Fibroblast of skin of left quadriceps (primary cell): ENCODE measurements around the gene ESR1.

Source experiments
- DNase-seq, 2 experiments: peaks; one replicate each; pipeline ENCODE4 v3.0.0-alpha.2; 2013; ENCODE audit warnings: low read depth in 2 of 2

The ESR1 gene

DNA sequence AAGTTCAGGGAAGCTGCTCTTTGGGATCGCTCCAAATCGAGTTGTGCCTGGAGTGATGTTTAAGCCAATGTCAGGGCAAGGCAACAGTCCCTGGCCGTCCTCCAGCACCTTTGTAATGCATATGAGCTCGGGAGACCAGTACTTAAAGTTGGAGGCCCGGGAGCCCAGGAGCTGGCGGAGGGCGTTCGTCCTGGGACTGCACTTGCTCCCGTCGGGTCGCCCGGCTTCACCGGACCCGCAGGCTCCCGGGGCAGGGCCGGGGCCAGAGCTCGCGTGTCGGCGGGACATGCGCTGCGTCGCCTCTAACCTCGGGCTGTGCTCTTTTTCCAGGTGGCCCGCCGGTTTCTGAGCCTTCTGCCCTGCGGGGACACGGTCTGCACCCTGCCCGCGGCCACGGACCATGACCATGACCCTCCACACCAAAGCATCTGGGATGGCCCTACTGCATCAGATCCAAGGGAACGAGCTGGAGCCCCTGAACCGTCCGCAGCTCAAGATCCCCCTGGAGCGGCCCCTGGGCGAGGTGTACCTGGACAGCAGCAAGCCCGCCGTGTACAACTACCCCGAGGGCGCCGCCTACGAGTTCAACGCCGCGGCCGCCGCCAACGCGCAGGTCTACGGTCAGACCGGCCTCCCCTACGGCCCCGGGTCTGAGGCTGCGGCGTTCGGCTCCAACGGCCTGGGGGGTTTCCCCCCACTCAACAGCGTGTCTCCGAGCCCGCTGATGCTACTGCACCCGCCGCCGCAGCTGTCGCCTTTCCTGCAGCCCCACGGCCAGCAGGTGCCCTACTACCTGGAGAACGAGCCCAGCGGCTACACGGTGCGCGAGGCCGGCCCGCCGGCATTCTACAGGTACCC, at the start of gene ESR1:
TSS of gene ESR1 (plus strand) at position 170 of the 858 bp plus-strand sequence. CDS start at position 401, 231 bp downstream.
- DNase-seq, result no peak

GRCh38 chr6:151760486-151760885, 47.0 kb upstream of the ESR1 start:
- no peak for DNase-seq

GRCh38 chr6:151761851-151762250, 45.6 kb upstream of the ESR1 start:
- no peak for DNase-seq

GRCh38 chr6:151762817-151763216, 44.7 kb upstream of the ESR1 start:
- DNase-seq, result no peak

GRCh38 chr6:151763303-151763702, 44.2 kb upstream of the ESR1 start:
- DNase-seq, result no peak

DNA sequence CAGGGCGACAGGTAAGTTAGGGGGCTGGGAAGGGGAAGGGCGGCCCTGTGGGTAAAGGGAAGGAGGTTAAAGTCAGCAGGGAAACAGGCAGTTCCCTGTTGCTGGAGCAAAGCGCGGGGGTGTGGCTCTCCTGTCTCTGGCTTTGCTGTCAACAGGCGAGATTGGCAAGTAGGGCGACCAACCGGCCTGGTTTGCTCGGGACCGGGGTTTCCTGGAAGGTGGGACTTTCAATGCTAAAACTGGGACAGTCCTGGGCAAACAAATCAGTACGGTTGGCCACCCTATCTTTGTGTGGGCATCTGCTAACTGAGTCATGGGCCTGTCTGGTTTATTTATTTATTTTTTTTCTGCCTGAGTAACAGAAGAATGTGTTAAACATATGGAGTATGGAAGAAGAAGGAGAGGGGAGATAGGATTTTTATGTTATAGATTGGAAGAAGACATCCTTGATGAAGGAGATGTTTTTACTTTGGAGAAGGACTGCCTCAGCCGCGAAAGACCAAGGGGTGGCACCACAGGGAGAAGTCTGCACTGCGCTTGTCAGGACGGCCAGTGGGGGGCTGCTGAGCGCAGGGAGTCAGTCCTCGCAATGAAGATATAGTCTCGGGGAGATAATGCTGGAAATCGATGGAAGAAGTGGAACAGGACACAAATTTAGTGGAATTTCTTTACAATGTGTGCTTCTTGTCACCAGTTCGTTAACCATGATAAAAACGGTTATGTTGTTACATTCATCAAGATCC, 43.4 kb upstream of the ESR1 start:
- peak; percentile 26 to 33 for DNase-seq

DNA sequence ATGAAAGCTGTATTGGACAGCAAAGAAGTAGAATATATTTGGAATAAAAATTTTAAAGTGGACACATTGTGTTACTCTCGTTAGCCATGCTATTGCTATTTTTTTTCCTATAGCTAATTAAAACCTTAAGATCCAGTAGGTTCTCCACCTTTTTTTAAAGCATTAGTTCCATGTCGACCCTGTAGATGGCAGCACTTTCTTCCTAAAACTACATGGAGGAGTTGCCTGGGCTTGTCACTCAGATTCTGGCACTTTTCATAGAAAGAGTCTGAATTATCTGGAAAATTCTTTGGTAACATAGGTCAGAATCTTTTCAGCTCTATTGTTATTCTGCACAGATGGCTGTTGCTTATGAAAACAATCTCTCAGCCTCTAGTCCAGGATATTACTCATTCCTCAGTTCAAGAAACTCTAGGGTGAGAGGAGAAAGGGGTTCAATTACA, 42.0 kb upstream of the ESR1 start:
- DNase-seq, result peak; percentile 63

GRCh38 chr6:151772446-151772845, 35.0 kb upstream of the ESR1 start:
- DNase-seq, result no peak

DNA sequence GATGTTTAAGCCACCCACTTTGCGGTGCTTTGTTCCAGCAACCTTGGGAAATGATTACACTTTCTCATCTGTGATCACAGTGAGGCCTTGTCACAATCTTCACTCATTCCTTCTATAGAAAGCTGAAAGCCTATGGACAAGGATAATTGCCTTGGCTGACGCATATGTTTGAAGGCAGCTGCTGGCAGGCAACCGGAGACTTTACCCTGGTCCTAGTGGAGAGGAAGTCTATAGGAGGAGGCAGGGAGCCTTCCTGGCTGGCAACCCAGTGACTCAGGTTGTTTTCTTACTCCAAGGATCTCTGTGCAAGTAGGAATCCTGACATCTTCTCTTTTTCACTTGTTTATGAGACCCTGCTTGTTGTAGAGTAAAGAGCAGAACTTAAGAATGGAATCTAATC, 34.1 kb upstream of the ESR1 start:
- no peak for DNase-seq

GRCh38 chr6:151782560-151782959, 24.9 kb upstream of the ESR1 start:
- no peak for DNase-seq

GRCh38 chr6:151783692-151784091, 23.8 kb upstream of the ESR1 start:
- DNase-seq, result no peak

DNA sequence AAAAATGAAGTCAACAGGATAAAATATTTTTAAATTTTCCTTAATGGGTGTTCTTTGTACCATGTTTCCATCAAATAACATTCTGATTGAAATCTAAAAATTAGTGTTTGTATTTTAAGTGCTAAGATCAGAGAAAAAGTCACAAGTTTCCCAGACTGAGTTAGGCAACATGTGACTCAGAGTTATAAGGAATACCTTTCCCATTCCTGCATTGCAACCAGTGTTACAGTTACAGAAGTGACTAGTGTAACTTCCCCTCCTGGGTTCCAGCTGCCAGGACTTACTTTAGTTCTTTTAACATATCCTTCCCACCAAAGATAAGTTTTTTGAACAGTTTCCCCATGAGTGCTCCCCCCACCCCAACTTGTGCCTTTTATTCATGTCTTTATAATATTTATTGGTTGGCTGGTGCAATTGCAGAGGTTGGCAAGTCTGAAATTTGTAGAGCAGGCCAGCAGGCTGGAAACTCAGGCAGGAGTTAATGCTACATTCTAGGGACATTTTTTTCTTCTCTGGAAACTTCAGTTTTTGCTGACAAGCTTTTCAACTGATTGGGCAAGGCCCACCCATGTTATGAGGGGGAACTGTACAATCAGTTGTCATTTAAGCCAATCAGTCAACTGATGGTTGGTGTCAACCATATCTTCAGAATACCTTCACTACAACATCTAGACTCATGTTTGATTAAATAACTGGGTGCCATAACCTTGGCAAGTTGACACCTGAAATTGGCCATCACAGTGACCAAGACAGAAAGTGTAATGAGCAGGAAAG, 22.9 kb upstream of the ESR1 start:
- no peak for DNase-seq

- no peak for DNase-seq
These were observed 10.5 kb upstream of the ESR1 start for GRCh38 chr6:151796842-151797530.

DNA sequence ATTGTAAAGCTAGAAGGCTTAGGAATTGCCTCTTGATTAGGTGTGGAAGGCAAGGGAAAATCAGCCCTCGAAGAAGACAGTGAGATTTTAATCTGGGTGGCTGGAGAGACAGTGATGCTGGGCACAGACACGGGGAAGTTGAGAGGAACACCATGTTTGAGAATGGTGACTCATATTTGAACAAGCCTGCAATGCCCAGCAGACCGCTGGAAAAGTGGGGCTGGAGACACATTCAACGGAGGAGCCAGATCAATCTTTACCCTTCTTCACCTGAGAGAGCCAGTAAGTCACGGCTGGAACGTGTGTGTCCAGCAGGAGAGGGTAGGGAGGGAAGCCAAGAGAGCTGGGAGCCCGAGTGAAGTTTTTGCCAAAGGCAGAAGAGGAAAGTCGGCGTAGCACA, 3.7 kb upstream of the ESR1 start:
- DNase-seq, result no peak

GRCh38 chr6:151804585-151805285, 2.7 kb upstream of the ESR1 start:
- DNase-seq, result no peak

DNA sequence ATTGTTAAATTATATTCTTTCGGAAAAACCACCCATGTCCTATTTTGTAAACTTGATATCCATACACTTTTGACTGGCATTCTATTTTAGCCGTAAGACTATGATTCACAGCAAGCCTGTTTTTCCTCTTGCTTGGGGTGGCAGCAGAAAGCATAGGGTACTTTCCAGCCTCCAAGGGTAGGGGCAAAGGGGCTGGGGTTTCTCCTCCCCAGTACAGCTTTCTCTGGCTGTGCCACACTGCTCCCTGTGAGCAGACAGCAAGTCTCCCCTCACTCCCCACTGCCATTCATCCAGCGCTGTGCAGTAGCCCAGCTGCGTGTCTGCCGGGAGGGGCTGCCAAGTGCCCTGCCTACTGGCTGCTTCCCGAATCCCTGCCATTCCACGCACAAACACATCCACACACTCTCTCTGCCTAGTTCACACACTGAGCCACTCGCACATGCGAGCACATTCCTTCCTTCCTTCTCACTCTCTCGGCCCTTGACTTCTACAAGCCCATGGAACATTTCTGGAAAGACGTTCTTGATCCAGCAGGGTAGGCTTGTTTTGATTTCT, 2.1 kb upstream of the ESR1 start:
- no peak for DNase-seq

- no peak for DNase-seq
These were observed 547 bp upstream of the ESR1 start for GRCh38 chr6:151806757-151807512.

GRCh38 chr6:151808371-151809241, 1.1 kb downstream of the ESR1 start:
- no peak for DNase-seq

- no peak for DNase-seq
These were observed 3.6 kb downstream of the ESR1 start for GRCh38 chr6:151811081-151811480.
